SU-DHL-6 (cell line): ENCODE results near the gene ILF2.

ENCODE experiments used
- CTCF ChIP-seq: fragments of 200-600 bp; sonication (generic); IDR thresholded peaks from one replicate; pipeline ENCODE4 v1.5.1; 2017; ENCODE audit warnings: antibody characterized with exemption, mild to moderate bottlenecking, low read length, moderate library complexity; ENCODE audit not compliant: insufficient read depth, poor library complexity, severe bottlenecking
- EZH2phosphoT487 ChIP-seq: fragments of 200-600 bp; sonication (generic), shearing (Covaris generic); conservative IDR thresholded peaks from 2 replicates; pipeline ENCODE4 v1.6.1; 2018; ENCODE audit warnings: mild to moderate bottlenecking, antibody characterized with exemption, low read length, moderate library complexity, mixed read lengths

- TF ChIP-seq CTCF (no peak), EZH2phosphoT487 (no peak)
Observed at GRCh38 chr1:153647346-153647714, 23.5 kb downstream of the ILF2 start.
